GM21786 (cell line): ENCODE measurements around the gene KIAA1755.
"Not testable (repeated sequence)": the region's sequence is repeated elsewhere in the genome, so short reads cannot be mapped to it uniquely, and the experiment has no call there.

Experiments
- ATAC-seq: cut with Tn5 transposase; IDR thresholded peaks from one replicate; pipeline ENCODE4 v1.9.1; 2021; ENCODE audit not compliant: unreplicated experiment

Gene KIAA1755

DNA sequence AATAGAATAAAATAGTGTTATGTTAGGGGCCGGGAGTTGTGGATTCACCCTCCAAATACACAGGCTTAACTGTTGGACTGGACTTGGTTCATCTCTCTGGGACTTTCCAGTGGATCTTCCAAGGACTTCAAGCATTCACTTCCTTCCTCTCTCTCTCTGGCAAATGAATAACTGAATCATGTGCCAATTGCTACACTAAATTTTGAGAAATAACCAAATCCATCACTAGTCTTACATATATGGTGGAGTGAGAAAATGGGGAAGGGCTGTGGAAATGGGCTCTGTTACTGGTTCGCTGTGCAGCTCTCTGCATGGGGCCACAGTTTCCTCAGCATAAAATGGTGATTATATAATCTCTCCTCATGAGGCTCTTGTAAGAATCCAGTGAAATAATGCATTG is 6.8 kb upstream of the KIAA1755 start:
- no peak for ATAC-seq

DNA sequence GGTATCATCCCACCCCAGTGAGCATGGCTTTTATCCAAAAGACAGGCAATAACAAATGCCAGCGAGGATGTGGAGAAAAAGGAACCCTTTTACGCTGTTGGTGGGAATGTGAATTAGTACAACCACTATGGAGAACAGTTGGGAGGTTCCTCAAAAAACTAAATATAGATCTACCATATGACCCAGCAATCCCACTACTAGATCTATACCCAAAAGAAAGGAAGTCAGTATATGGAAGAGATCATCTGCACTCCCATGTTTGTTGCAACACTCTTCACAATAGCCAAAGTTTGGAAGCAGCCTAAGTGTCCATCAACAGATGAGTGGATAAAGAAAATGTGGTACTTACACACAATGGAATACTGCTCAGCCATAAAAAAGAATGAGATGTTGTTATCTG is 5.9 kb upstream of the KIAA1755 start:
- ATAC-seq = no peak

DNA sequence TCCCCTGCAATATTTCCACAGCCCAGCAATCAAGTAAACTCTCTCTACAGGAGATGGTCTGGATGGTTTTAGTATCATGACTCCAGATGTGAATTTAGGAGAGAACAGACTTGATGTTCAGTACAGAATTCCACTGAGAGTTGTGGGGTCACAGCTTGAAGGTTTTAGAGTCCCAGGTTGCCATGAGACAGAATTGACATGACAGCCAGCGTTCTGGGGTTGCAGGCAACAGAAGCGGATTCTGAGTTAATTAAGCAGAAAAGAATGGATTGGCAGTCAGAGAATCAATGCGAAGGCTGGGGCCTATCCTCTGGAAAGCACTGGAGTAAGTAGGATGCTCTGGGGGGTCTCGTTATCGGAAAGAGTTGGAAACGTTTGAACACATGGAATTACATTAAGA is 2.4 kb upstream of the KIAA1755 start:
- no peak for ATAC-seq

DNA sequence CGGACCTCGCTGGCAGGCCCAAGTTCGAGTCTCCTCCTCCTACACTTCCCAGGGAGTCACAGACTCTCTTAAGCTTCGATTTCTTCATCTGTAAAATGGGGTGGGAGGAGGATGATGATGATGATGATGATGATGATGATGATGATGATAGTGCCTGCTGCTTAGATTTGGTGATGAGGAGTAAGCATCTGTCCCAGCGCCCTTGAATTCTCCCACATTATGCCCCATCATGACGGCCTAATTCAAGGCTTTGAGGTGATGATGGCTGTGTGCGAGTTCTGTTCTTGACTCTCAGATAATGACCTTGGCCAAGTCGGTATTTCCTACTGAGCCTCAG is 487 bp upstream of the KIAA1755 start:
- ATAC-seq = no peak

DNA sequence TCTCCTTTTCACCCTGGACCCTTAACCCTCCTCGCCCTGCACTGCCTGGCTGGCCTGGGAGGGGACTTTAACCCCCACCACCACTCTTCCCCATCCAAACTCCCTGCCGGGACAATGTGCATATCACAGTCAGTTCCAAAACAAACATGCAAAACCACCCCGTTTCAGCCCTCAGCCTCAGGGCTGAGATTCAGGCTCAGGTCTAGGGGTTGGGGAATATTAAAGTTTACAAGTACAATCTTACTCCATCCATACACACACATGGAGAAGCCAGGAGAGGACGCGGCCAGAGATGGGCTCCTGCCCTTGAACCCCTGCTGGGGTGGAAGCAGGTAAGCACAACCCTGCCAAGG is 534 bp downstream of the KIAA1755 start:
- no peak for ATAC-seq

DNA sequence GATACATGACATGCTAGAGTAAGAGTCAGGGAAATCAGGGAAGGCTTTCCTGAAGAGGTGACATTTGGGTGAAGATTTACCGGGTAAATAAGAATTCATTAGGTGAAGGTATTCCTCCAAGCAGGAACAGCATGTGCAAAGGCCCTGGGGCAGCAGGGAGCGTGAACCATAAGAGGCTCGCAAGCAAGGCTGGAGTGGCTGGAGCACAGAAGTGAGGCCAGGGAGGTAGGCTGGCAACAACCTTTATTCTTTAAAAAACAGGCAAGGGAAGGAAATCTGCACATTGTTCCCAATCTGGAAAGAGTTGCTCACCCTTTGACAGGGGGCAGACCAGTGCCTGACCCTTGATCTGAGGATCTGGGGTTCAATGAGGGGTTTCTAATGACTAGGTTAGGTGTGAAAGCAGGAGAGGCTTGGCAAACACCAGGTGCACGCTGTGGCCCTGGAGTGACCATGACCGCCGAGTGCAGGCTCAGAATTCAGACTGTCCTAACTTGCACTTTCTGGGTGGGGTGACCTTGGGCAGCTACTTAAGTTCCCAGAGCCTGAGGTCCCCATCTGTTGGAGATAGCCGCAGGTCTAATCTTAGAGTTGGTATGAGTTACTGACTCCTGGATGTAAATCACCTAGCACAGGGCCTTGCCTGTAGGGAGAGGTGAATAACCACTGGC is 1.9 kb downstream of the KIAA1755 start:
- no peak for ATAC-seq

DNA sequence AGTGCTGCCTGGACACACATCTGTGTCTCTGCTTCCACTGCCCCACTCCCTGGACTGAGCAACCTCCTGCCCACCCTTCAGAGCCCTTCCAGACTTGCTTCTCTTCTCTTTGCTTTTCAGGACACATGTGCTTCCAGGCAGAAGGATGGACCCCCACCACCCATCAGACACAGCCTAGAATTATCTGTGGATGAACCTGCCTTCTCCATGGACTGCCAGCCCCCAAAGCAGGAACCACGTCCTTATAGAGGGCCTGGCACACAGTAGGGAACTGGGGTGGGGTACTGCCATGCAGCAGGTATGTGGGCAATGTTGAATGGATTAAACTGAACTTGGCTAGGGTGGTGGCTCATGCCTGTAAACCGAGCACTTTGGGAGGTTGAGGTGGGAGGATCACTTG is 3.6 kb downstream of the KIAA1755 start:
- ATAC-seq = no peak

DNA sequence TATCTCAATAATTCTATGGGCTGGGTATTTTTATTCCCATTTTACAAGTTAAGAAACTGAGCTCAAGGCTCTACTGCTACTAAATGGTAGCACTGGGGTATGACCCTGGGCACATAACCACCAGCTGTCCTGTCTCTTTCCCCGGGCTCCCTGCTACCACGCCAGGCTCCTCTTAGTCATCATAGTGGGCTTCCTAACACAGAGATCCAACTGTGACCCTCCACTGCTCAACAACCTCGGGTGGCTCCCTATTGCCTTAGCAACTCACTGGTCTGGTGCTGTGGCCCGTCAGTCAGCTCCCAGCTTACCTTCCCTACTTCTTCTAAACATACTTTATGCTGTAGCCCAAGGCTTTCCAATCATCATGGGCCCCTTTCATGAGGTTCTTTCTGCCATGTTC is 4.5 kb downstream of the KIAA1755 start:
- no peak for ATAC-seq

DNA sequence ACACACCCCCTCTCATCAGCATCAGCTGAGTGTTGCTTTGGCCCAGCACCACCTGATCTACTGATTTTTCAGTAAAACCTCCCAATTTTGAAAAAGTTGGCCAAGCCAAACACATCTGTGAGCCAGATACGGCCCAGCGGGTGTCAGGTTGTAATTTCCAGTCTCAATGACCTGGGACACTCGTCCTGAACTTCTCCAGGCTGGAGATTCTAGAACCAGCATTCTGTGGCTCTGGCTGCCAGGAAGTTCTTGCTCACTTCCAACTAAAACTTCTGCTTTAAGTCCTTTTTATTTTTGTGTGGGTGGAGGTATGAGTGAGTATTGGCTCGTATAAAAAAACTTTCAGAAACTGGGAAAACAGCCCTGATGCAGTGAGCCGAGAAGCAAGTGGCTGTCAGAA is 5.1 kb downstream of the KIAA1755 start:
- no peak for ATAC-seq

DNA sequence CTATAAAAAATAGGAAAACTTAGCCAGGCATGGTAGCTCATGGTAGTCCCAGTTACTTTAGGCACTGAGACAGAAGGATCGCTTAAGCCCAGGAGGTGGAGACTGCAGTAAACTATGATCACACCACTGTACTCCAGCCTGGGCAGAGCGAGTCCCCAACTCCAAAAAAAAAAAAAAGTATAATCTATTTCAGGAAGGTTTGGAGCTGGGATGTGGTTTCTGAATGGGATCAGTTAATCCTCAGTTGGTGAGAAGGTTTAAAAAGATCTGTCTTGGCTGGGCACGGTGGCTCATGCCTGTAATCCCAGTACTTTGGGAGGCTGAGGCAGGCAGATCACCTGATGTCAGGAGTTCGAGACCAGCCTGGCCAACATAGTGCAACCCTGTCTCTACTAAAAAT is 5.9 kb downstream of the KIAA1755 start:
- not testable (repeated sequence) for ATAC-seq

DNA sequence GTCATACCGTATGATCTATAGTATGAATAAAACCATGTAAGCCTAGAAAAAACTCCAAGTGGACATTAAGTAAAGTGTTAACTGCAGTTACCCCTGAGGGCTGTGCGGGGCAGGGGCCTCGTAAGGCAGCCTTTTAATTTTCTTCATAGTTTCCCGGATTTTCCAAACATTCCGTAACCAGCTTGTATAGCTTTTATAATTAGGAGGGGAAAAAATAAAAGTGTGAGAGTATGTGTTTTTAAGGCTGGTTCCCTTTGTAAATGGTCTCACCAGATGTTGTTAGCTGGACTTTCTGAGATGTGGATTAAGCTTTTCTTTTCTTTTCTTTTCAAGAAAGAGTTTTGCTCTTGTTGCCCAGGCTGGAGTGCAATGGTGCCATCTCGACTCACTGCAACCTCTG is 7.0 kb downstream of the KIAA1755 start:
- ATAC-seq = no peak

DNA sequence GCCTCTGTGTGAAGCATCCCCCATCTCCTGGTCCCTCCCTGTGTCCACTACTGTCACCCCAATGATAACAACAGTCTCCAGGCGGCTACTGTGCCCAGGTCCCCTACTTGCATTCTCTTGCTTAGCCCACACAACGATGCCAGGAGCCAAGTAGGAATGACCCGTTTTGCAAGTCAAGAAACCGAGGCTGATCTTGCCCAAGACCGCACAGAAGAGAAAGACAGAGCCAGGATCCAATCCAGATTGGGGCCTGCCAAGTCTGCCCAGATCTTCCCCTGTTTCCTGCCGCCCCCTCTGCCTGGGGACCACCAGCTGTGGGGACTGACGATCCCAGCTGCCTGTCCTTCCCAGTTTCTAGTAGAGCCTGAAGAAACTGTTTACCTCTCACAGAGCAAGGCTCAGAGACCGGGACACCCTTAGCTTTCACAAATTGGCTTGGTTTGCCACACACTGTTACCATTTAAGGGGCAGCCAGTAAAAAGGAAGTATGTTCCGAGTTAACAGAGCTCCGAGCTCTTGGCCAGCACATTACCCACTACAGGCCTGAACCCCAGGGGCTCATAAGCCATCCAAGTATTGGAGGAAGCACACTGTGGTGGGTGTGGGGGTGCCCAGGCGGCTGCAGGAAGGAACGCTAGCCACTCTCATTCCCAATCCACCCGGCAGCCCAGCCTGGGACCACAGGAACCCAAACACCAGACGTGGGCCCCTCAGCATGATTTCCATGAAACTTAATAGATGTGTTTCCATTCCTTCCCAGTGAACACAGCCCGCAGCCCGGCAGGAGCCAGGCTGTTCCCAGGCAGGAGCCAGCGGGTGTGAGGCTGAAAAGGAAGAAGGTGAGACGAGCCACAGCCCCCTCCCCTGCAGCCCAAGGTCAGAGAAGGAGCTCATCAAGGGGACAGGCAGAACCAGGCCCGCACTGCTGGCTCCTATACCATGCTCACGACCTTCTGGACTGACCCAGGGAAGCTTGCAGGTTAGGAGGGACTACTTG is 7.9 kb downstream of the KIAA1755 start:
- ATAC-seq = no peak

DNA sequence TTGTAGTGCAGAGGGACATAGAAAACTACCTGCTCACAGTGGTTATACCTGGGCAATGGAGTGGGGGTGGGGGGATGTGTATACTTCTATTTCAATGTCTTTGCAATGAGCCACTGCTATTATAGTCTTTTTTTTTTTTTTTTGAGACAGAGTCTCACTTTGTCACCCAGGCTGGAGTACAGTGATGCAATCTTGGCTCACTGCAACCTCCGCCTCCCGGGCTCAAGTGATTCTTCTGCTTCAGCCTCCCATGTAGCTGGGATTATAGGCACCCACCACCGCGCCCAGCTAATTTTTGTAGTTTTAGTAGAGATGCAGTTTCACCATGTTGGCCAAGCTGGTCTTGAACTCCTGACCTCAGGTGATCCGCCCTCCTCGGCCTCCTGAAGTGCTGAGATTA is 9.1 kb downstream of the KIAA1755 start:
- ATAC-seq = not testable (repeated sequence)

DNA sequence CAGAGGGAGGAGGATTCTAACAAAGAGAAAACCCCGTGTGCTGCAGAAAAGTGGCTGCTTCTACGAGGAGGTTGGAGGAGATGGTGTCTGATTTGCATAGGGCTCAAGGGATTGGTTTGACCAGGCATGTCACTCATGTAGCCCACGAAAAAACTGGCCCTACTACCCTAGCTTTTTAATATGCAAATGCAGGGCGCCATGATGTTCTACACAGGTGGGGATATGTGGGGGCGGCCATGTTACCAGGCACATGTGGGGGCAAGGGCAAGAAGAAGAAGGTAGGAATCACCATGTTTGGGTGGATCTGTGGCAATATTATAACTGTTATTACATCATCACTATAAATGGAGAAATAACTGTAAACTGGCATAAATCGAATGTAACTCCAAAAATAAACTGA is 9.9 kb downstream of the KIAA1755 start:
- ATAC-seq = no peak

DNA sequence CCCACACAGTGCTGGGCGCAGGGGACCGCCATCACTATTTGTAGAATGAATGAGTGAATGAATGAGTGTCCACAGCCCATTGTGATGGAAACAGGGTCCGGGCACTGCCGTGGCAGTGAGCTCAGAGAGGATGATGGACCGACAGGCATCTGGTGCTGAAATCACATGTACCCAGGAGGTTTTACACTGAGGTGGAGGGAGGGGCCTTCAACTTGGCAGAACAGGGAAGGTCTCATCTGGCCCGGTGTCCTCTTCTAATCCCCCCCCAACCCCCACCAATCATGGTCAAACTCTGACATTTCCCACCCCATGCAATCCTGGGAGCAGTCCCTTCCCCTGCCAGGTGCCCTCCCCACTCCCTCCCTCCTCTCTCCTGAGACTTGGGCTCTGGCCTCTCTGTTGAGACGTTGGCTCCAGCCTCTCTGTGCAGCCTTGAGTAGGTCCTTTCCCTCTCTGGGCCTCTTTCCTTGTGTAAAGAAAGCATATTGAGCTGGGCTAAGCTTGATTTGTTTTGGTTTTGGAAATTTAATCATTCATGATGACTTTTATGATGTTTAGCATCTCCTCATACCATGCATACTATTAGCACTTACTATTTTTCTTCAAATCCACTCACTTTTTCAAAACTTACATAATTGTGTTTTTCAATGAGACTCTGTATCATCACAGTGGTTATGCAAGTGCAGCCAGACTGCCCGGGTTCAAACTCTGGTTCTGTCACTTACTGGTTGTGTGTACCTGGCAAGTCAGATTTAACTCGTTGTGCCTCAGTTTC is 10.8 kb downstream of the KIAA1755 start:
- ATAC-seq = no peak

DNA sequence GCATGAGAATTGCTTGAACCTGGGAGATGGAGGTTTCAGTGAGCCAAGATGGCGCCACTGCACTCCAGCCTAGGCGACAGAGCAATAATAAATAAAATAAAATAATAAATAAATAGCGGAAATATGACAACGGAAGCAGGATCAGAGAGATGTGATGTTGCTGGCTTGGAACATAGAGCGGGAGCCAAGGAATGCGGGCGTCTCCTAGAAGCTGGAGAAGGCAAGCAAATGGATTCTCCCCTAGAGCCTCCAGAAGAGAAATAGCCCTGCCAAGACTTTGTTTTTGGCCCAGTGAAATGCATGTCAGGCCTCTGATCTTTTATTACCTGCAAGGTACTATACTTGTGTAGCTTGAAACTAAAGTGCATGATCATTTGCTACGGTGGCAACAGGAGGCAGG is 12.4 kb downstream of the KIAA1755 start:
- no peak for ATAC-seq

DNA sequence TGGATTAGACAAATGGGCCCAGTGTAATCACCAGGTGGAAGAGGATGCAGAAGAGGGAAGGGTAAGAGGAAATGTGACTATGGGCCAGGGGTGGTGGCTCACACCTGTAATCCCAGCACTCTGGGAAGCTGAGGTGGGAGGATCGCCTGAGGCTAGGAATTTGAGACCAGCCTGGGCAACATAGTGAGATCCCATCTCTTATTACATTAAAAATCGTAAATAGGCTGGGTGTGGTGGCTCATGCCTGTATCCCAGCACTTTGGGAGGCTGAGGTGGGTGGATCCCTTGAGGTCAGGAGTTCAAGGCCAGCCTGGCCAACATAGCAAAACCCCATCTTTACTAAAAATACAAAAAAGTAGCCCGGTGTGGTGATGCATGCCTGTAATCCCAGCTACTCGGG is 12.8 kb downstream of the KIAA1755 start:
- not testable (repeated sequence) for ATAC-seq

DNA sequence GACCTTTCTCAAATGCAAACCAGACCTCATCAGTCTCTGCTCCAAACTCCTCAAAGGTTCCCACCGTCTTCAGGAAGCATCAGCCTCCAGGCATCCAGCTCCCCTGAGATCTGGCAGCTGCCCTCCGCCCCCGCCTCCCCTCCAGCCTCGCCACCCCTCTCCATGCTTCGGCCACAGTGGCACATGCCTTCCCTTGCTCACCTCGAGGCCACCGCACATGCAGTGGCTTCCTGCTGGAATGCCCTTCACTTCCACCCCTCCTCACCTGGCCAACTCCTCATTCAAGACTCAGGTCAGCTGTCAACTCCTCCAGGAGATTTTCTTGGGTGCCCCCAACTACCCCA is 13.4 kb downstream of the KIAA1755 start:
- no peak for ATAC-seq

DNA sequence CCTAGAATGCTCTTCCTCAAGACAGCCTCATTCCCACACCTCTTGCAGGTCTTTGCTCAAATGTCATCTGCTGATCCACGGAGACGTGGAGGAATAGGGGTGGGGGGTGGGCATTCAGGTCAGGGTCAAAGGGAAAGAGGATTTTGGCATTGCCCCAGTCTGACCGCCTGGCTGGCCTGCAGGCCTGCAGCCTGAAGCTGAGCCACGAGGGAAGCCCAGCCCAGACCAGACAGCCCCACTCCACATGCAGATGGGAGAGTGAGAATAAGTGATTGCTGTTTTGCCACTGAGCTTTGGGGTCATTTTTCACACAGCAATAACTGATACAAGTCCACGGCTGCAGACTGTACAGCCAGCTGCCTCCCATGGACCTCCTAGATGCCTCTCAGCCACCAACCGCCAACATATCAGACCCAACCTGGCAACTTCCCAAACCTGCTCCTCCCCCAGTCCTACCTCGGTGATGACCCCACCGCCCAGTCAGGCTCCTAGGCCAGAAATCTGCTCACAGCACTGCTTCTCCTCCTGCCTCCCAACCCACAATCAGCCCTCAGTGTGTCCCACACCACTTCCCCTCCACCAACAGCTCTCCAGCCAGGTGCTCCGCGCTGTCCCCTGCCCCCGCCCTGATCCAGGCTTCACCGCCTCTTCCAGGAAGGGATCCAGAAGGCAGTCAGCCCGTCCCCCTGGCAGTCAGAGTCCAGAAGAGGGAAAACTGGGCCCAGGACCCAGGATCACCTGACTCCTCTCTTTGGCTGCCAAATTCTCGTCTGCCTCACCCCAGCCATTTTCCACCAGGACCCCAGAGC is 14.0 kb downstream of the KIAA1755 start:
- ATAC-seq = no peak

DNA sequence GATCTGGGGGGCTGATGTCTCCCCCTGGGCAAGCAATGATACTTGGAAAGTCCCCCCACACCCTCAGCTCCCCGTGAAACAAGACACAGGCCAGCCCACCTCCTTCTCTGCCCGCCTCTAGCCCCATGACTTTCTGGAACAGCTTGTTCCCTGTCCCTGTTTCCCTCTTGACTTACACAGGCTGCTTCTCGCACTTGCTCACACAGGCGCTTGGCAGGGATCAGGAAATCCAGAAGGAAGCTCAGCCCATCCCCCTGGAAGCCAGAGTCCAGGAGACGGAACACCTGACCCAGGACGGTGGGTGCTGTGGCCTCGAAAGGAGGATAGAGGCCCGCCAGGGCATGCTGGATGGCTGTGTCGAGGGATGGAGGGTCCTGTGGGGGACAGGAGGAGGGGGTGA is 14.8 kb downstream of the KIAA1755 start:
- ATAC-seq = no peak

DNA sequence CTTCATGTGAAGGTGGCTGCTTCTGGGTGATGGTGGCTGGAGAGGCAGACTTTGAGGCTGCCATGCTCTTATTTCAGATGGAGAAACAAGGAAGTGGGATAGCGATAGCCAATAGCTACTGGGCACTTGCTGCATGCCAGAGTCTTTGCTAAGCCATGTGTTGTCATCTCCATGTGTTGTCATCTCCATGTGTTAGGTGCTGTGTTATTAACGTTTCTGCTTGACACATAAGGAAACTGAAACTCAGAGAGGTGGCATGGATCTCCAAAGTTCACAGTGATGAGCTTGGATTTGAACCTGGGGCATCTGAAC is 16.9 kb downstream of the KIAA1755 start:
- ATAC-seq = no peak
